ENCODE results near the gene USP3. TPM values are rescaled to one million over a fixed set of nuclear protein-coding genes. Genes with fewer than 3 reads are reported as not detected.

Gene USP3
- total RNA-seq, 2 experiments from 2014 or later, result 34.6 to 53.0 TPM

- Histone ChIP-seq H4K20me1 (ENCODE audit: insufficient read depth, low read length) (no peaks in the 10 kb centered on the region), H3K4me3 (ENCODE audit: low read depth, low read length, poor library complexity, severe bottlenecking) (no peak overlapping the region), H3K27ac (ENCODE audit: low read depth, low read length, poor library complexity, severe bottlenecking) (peak overlapping the region; percentile 87), H3K36me3 (ENCODE audit: insufficient read depth, low read length) (no peaks in the 10 kb centered on the region), H3K4me1 (ENCODE audit: insufficient read depth, low read length, poor library complexity, severe bottlenecking) (peaks cover 85% of the 10 kb centered on the region), H2AFZ (ENCODE audit: low read length) (peak overlapping the region; percentile 67; the same call in 1 of the 2 replicates), H3K9me2 (ENCODE audit: insufficient read depth, low read length) (no peaks in the 10 kb centered on the region), H3K4me2 (ENCODE audit: low read length) (peak overlapping the region; percentile 66), H3K9me3 (ENCODE audit: low read length) (no peaks in the 10 kb centered on the region), H3K79me2 (ENCODE audit: insufficient read depth, low read depth, low read length) (no peaks in the 10 kb centered on the region)
- CTCF ChIA-PET (ENCODE audit: unreplicated experiment), result no interaction called here
- POLR2A ChIA-PET, result interaction anchor here (0.8 to 3.8 kb wide), 5 partner anchors 16 to 61 kb away, joined by 3 to 20 read pairs (median 4); no protein-coding TSS in a partner anchor
- no TSS peak for BruUV-seq (replicated peaks)
- TF ChIP-seq EZH2phosphoT487 (IDR thresholded peaks at IDR 0.05; ENCODE audit: borderline replicate concordance, low read depth, low read length) (no peak), CTCF (conservative IDR thresholded peaks at IDR 0.05; ENCODE audit: low read length) (no peak)
- intact Hi-C loops (cut with micrococcal nuclease; ENCODE audit: unreplicated experiment), result no loop called here
- DNase-seq (ENCODE audit: low spot score), result no peak
Observed at GRCh38 chr15:63481105-63481810, 23.1 kb upstream of the USP3 start.

- BruUV-seq (replicated peaks), result no TSS peak
- no peaks in the 10 kb centered on the region for H3K9me3 ChIP-seq (ENCODE audit: low read length)
- H3K36me3 ChIP-seq (ENCODE audit: insufficient read depth, low read length), result no peaks in the 10 kb centered on the region
- H3K4me1 ChIP-seq (ENCODE audit: insufficient read depth, low read length, poor library complexity, severe bottlenecking), result peaks cover 90% of the 10 kb centered on the region
- no peak overlapping the region for H2AFZ ChIP-seq (ENCODE audit: low read length)
- DNase-seq (ENCODE audit: low spot score), result no peak
- no peak overlapping the region for H3K4me3 ChIP-seq (ENCODE audit: low read depth, low read length, poor library complexity, severe bottlenecking)
- ChIA-PET CTCF (ENCODE audit: unreplicated experiment) (interaction anchor here (0.6 to 1.2 kb wide), 2 partner anchors 15 to 20 kb away, joined by 3 to 4 read pairs; no protein-coding TSS in a partner anchor), POLR2A (interaction anchor here (0.6 to 4.0 kb wide), 6 partner anchors 8 to 110 kb away, joined by 3 to 28 read pairs (median 5); no protein-coding TSS in a partner anchor)
- no peak overlapping the region for H3K4me2 ChIP-seq (ENCODE audit: low read length)
- no peak for TF ChIP-seq CTCF (conservative IDR thresholded peaks at IDR 0.05; ENCODE audit: low read length)
- TF ChIP-seq EZH2phosphoT487 (IDR thresholded peaks at IDR 0.05; ENCODE audit: borderline replicate concordance, low read depth, low read length), result no peak
- H3K9me2 ChIP-seq (ENCODE audit: insufficient read depth, low read length), result no peaks in the 10 kb centered on the region
- H3K79me2 ChIP-seq (ENCODE audit: insufficient read depth, low read depth, low read length), result no peaks in the 10 kb centered on the region
- H4K20me1 ChIP-seq (ENCODE audit: insufficient read depth, low read length), result no peaks in the 10 kb centered on the region
- H3K27ac ChIP-seq (ENCODE audit: low read depth, low read length, poor library complexity, severe bottlenecking), result peak overlapping the region; percentile 83
- intact Hi-C loops (cut with micrococcal nuclease; ENCODE audit: unreplicated experiment), result no loop called here
Observed at GRCh38 chr15:63482874-63483323, 21.5 kb upstream of the USP3 start.
